IPS DF 6.9 (cell line): ENCODE data around the gene DPY30.

ENCODE experiments used
- DNase-seq: peaks from one replicate; pipeline ENCODE4 v3.0.0-alpha.2; 2013; ENCODE audit warnings: low read depth, low spot score
- H3K27ac ChIP-seq: one replicate; pipeline ENCODE4 v1.5.1; 2013; ENCODE audit warnings: low read length, control low read depth
- H3K27me3 ChIP-seq: 2 replicates; pipeline ENCODE4 v1.6.1; 2013; ENCODE audit warnings: mild to moderate bottlenecking, low read length; ENCODE audit not compliant: control insufficient read depth, insufficient read depth
- H3K36me3 ChIP-seq: 2 replicates; pipeline ENCODE4 v1.6.1; 2013; ENCODE audit warnings: low read length; ENCODE audit not compliant: control insufficient read depth, insufficient read depth
- H3K4me1 ChIP-seq: 2 replicates; pipeline ENCODE4 v1.6.1; 2013; ENCODE audit warnings: low read length; ENCODE audit not compliant: control insufficient read depth, insufficient read depth
- H3K4me3 ChIP-seq: 2 replicates; pipeline ENCODE4 v1.5.1; 2013; ENCODE audit warnings: mild to moderate bottlenecking, low read length
- H3K9me3 ChIP-seq: 2 replicates; pipeline ENCODE4 v1.6.1; 2013; ENCODE audit warnings: low read length, inconsistent platforms; ENCODE audit not compliant: control insufficient read depth, insufficient read depth
- WGBS: extraction: QIAGEN DNeasy Blood & Tissue Kit; methylation state at CpG from one replicate; pipeline ENCODE4 v1.1.7; 2013; ENCODE audit warnings: mixed read lengths, missing lambda C conversion rate; ENCODE audit not compliant: insufficient read length, insufficient coverage; 5-methylcytosine and 5-hydroxymethylcytosine counted together

The DPY30 gene

GRCh38 chr2:31992934-31993333 is 46.7 kb downstream of the DPY30 start:
- no peak for DNase-seq
- Histone ChIP-seq H3K27me3 (no peaks in the 10 kb centered on the region), H3K27ac (no peak overlapping the region), H3K36me3 (no peaks in the 10 kb centered on the region), H3K9me3 (no peaks in the 10 kb centered on the region), H3K4me3 (no peak overlapping the region), H3K4me1 (peaks cover 1% of the 10 kb centered on the region; the same call in 1 of the 2 replicates)
- no CpG with 5 or more reads among the region's 4 CpGs for WGBS

- Histone ChIP-seq H3K27me3 (no peaks in the 10 kb centered on the region), H3K4me1 (peaks cover 1% of the 10 kb centered on the region; the same call in 1 of the 2 replicates), H3K27ac (no peak overlapping the region), H3K9me3 (no peaks in the 10 kb centered on the region), H3K4me3 (no peak overlapping the region), H3K36me3 (no peaks in the 10 kb centered on the region)
- DNase-seq: no peak
- WGBS: no CpG with 5 or more reads among the region's 3 CpGs
Measured at GRCh38 chr2:31992025-31992579, 47.5 kb downstream of the DPY30 start.

- WGBS: no CpG with 5 or more reads among the region's 4 CpGs
- DNase-seq: no peak
- no peak overlapping the region for H3K4me3 ChIP-seq
- H3K27ac ChIP-seq: no peak overlapping the region
- H3K9me3 ChIP-seq: no peaks in the 10 kb centered on the region
- peaks cover 1% of the 10 kb centered on the region; the same call in 1 of the 2 replicates for H3K4me1 ChIP-seq
- H3K36me3 ChIP-seq: no peaks in the 10 kb centered on the region
- H3K27me3 ChIP-seq: no peaks in the 10 kb centered on the region
Measured at GRCh38 chr2:31989946-31990345, 49.7 kb downstream of the DPY30 start.

- no peak for DNase-seq
Measured at GRCh38 chr2:31987454-31988220, 52.0 kb downstream of the DPY30 start.

GRCh38 chr2:31986906-31987305 is 52.7 kb downstream of the DPY30 start:
- no peak overlapping the region for H3K27ac ChIP-seq
- no peak for DNase-seq
- H3K4me3 ChIP-seq: no peak overlapping the region
- no peaks in the 10 kb centered on the region for H3K36me3 ChIP-seq
- no peaks in the 10 kb centered on the region for H3K9me3 ChIP-seq
- H3K27me3 ChIP-seq: no peaks in the 10 kb centered on the region
- WGBS: no CpG with 5 or more reads among the region's 3 CpGs
- no peaks in the 10 kb centered on the region for H3K4me1 ChIP-seq

More at GRCh38 chr2:31987454-31988220, 52.0 kb downstream of the DPY30 start:
- no peaks in the 10 kb centered on the region for H3K27me3 ChIP-seq
- no CpG with 5 or more reads among the region's 2 CpGs for WGBS
- H3K27ac ChIP-seq: no peak overlapping the region
- no peaks in the 10 kb centered on the region for H3K4me1 ChIP-seq
- H3K9me3 ChIP-seq: no peaks in the 10 kb centered on the region
- H3K4me3 ChIP-seq: no peak overlapping the region
- H3K36me3 ChIP-seq: no peaks in the 10 kb centered on the region

GRCh38 chr2:31983762-31984467 is 55.7 kb downstream of the DPY30 start:
- H3K36me3 ChIP-seq: no peaks in the 10 kb centered on the region

GRCh38 chr2:31980674-31981356 is 58.8 kb downstream of the DPY30 start:
- no CpG with 5 or more reads among the region's 6 CpGs for WGBS
- no peak overlapping the region for H3K27ac ChIP-seq

More at GRCh38 chr2:31983762-31984467, 55.7 kb downstream of the DPY30 start:
- no peak overlapping the region for H3K4me3 ChIP-seq
- H3K27ac ChIP-seq: no peak overlapping the region
- H3K9me3 ChIP-seq: no peaks in the 10 kb centered on the region
- WGBS: no CpG with 5 or more reads among the region's 5 CpGs
- no peaks in the 10 kb centered on the region for H3K4me1 ChIP-seq
- H3K27me3 ChIP-seq: no peaks in the 10 kb centered on the region
- no peak for DNase-seq

GRCh38 chr2:31979956-31980355 is 59.6 kb downstream of the DPY30 start:
- no peak for DNase-seq
- no peaks in the 10 kb centered on the region for H3K27me3 ChIP-seq
- no peaks in the 10 kb centered on the region for H3K9me3 ChIP-seq
- no peaks in the 10 kb centered on the region for H3K36me3 ChIP-seq
- WGBS: no CpG with 5 or more reads among the region's 3 CpGs
- no peaks in the 10 kb centered on the region for H3K4me1 ChIP-seq
- no peak overlapping the region for H3K4me3 ChIP-seq
- no peak overlapping the region for H3K27ac ChIP-seq

More at GRCh38 chr2:31980674-31981356, 58.8 kb downstream of the DPY30 start:
- no peaks in the 10 kb centered on the region for H3K27me3 ChIP-seq
- no peak overlapping the region for H3K4me3 ChIP-seq
- peak; percentile 16 for DNase-seq
- no peaks in the 10 kb centered on the region for H3K4me1 ChIP-seq
- H3K9me3 ChIP-seq: no peaks in the 10 kb centered on the region
- H3K36me3 ChIP-seq: no peaks in the 10 kb centered on the region

- no peak for DNase-seq
- no peaks in the 10 kb centered on the region for H3K4me1 ChIP-seq
- H3K36me3 ChIP-seq: no peaks in the 10 kb centered on the region
- H3K4me3 ChIP-seq: no peak overlapping the region
- H3K27me3 ChIP-seq: no peaks in the 10 kb centered on the region
- no peaks in the 10 kb centered on the region for H3K9me3 ChIP-seq
- H3K27ac ChIP-seq: no peak overlapping the region
- WGBS: no CpG with 5 or more reads among the region's 3 CpGs
Measured at GRCh38 chr2:31979018-31979417, 60.6 kb downstream of the DPY30 start.

- H3K27me3 ChIP-seq: no peaks in the 10 kb centered on the region
- no CpG with 5 or more reads among the region's 6 CpGs for WGBS
- no peak overlapping the region for H3K27ac ChIP-seq
- no peaks in the 10 kb centered on the region for H3K36me3 ChIP-seq
- H3K4me1 ChIP-seq: no peaks in the 10 kb centered on the region
- no peaks in the 10 kb centered on the region for H3K9me3 ChIP-seq
- no peak for DNase-seq
- H3K4me3 ChIP-seq: no peak overlapping the region
Measured at GRCh38 chr2:31978436-31978835, 61.2 kb downstream of the DPY30 start.
